Upper lobe of left lung (tissue), 6 donors: ENCODE measurements around the gene TFB2M. TPM values are rescaled to one million over a fixed set of nuclear protein-coding genes. Genes with fewer than 3 reads are reported as not detected.
A peak's percentile ranks its signal among the peaks of the same experiment; 100 is the strongest.
"Not testable (repeated sequence)": the region's sequence is repeated elsewhere in the genome, so short reads cannot be mapped to it uniquely, and the experiment has no call there.

Experiments used
- ATAC-seq, 2 donors: fragments of 200-7000 bp; cut with Tn5 transposase; one replicate each; pipeline ENCODE4 v1.9.1; 2022; ENCODE audit warnings: mild to moderate bottlenecking in 2 of 2, moderate library complexity in 2 of 2; ENCODE audit not compliant: low FRiP score in 2 of 2
- DNase-seq, 2 donors: peaks; one replicate each; pipeline ENCODE4 v3.0.0-alpha.2; 2019 to 2020
- H3K27ac ChIP-seq, 4 donors: fragments of 200-600 bp; sonication (generic); one replicate each; pipeline ENCODE4 v1.5.1; 2016 to 2019
- H3K27me3 ChIP-seq, 4 donors: fragments of 200-600 bp; sonication (generic); one replicate each; pipeline ENCODE4 v1.5.1; 2017 to 2019
- H3K36me3 ChIP-seq, 4 donors: fragments of 200-600 bp; sonication (generic); one replicate each; pipeline ENCODE4 v1.5.1; 2016 to 2019
- H3K4me1 ChIP-seq, 4 donors: fragments of 200-600 bp; sonication (generic); one replicate each; pipeline ENCODE4 v1.5.1; 2018 to 2019
- H3K4me3 ChIP-seq, 4 donors: fragments of 200-600 bp; sonication (generic); one replicate each; pipeline ENCODE4 v1.5.1; 2017 to 2019; ENCODE audit warnings: mild to moderate bottlenecking in 2 of 4, moderate library complexity in 1 of 4
- H3K9me3 ChIP-seq, 4 donors: fragments of 200-600 bp; sonication (generic); one replicate each; pipeline ENCODE4 v1.5.1; 2018 to 2019
- EP300 ChIP-seq, 4 donors: sonication (generic); formaldehyde crosslinking; IDR thresholded peaks; one replicate each; pipeline ENCODE4 v1.5.1; 2017; ENCODE audit warnings: antibody characterized with exemption in 4 of 4, control low read depth in 2 of 4
- POLR2A ChIP-seq, 4 donors: fragments of 450-650 bp; IDR thresholded peaks; one replicate each; pipeline ENCODE4 v1.5.1; 2016 to 2017; ENCODE audit warnings: antibody characterized with exemption in 4 of 4, mild to moderate bottlenecking in 2 of 4
- POLR2AphosphoS5 ChIP-seq, 2 donors: sonication (generic); formaldehyde crosslinking; IDR thresholded peaks; one replicate each; pipeline ENCODE4 v1.5.1; 2017; ENCODE audit warnings: antibody characterized with exemption in 2 of 2
- WGBS, 2 donors: methylation state at CpG; one replicate each; pipeline ENCODE4 v1.1.5; 2017 to 2018; 5-methylcytosine and 5-hydroxymethylcytosine counted together
- total RNA-seq, 6 donors: library from RNA; depleted of rRNA in 4 of 6; stranded (reverse); fragments of >200 nt in 4 of 6; gene quantifications; one replicate each; pipeline versions ENCODE4 v1.1.0 to v1.2.1, GENCODE V29; 2016 to 2021
- TF ChIP-seq, protein P1 (sequence below), 6 experiments: fragments of 450-650 bp in 4 of 6; fragments of 200-600 bp in 2 of 6; sonication (generic) in 2 of 6; IDR thresholded peaks; one replicate each; pipeline ENCODE4 v1.5.1; 2016 to 2019; ENCODE audit warnings: antibody characterized with exemption in 6 of 6
- donor health status: DM: no; HTN: no; CAD: no; lungs with moderate emphysema.
- donor health status: DM: no; HTN: yes; CAD: no; lungs with severe emphysema.

The TFB2M gene
- total RNA-seq, 6 donors from 2014 or later, result 2.0 to 12.0 (median 9.7) TPM

DNA sequence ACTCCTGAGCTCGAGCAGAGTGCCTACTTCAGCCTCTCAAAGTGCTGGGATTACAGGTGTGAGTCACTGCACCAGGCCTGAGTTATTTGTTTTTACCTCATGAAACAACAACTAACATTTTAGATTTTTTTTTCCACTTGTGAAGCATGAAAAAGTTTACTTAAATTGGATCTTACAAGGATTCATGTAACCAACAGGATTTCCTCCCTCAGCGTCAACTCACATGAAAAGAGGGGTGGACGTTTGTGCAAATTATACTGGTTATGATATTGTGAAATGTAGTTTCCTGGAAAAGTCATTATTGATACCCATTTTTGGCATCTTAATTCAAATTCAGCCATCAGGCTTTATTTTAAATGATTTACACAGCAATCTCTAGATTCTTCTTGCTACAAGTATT, 6.7 kb upstream of the TFB2M start:
- H3K9me3 ChIP-seq, result no peaks in the 10 kb centered on the region
- TF ChIP-seq EP300 (IDR thresholded peaks at IDR 0.05) (no peak), POLR2AphosphoS5 (IDR thresholded peaks at IDR 0.05) (no peak)
- TF ChIP-seq, protein P1, sequence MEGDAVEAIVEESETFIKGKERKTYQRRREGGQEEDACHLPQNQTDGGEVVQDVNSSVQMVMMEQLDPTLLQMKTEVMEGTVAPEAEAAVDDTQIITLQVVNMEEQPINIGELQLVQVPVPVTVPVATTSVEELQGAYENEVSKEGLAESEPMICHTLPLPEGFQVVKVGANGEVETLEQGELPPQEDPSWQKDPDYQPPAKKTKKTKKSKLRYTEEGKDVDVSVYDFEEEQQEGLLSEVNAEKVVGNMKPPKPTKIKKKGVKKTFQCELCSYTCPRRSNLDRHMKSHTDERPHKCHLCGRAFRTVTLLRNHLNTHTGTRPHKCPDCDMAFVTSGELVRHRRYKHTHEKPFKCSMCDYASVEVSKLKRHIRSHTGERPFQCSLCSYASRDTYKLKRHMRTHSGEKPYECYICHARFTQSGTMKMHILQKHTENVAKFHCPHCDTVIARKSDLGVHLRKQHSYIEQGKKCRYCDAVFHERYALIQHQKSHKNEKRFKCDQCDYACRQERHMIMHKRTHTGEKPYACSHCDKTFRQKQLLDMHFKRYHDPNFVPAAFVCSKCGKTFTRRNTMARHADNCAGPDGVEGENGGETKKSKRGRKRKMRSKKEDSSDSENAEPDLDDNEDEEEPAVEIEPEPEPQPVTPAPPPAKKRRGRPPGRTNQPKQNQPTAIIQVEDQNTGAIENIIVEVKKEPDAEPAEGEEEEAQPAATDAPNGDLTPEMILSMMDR (IDR thresholded peaks at IDR 0.05), result no peak
- 29 to 47% methylated on average over 3 of the region's 3 CpGs for WGBS, 2 donors
- DNase-seq (no peak), ATAC-seq (no peak)
- peak overlapping the region; percentile 18 to 81 (median 44) for H3K27ac ChIP-seq
- no peaks in the 10 kb centered on the region for H3K36me3 ChIP-seq
- peaks cover 35 to 69% (median 50%) of the 10 kb centered on the region in 4 donors for H3K4me1 ChIP-seq
- no peaks in the 10 kb centered on the region for H3K27me3 ChIP-seq
- H3K4me3 ChIP-seq, result no peak overlapping the region

DNA sequence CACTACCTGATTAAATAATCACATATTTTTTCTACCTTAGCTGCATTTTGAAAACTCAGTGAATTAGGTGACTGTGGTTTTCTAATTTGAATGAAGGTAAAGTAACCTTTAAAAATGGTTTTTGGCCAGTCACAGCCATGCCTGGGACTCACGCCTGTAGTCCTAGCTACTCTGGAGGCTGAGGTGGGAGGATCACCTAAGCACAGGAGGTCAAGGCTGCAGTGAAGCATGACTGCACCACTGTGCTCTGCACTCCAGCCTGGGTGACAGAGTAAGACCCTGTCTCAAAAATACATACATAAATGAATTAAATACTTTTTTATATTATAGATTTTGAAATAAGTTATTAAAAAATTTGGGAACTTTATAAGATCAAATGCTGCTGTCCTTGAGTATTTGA, 5.9 kb upstream of the TFB2M start:
- TF ChIP-seq POLR2AphosphoS5 (IDR thresholded peaks at IDR 0.05) (no peak), EP300 (IDR thresholded peaks at IDR 0.05) (no peak), POLR2A (IDR thresholded peaks at IDR 0.05) (no peak)
- TF ChIP-seq, protein P1 (IDR thresholded peaks at IDR 0.05), result no peak
- no peaks in the 10 kb centered on the region for H3K27me3 ChIP-seq
- WGBS, 2 donors, result 84 to 89% methylated on average over 1 of the region's 1 CpG
- DNase-seq (no peak), ATAC-seq (no peak)
- peaks cover 35 to 70% (median 55%) of the 10 kb centered on the region in 4 donors for H3K4me1 ChIP-seq
- no peak overlapping the region for H3K4me3 ChIP-seq
- no peaks in the 10 kb centered on the region for H3K9me3 ChIP-seq
- H3K36me3 ChIP-seq, result no peaks in the 10 kb centered on the region
- peak overlapping the region in 3 of 4 donors; percentile 77 to 81 (median 79) for H3K27ac ChIP-seq

DNA sequence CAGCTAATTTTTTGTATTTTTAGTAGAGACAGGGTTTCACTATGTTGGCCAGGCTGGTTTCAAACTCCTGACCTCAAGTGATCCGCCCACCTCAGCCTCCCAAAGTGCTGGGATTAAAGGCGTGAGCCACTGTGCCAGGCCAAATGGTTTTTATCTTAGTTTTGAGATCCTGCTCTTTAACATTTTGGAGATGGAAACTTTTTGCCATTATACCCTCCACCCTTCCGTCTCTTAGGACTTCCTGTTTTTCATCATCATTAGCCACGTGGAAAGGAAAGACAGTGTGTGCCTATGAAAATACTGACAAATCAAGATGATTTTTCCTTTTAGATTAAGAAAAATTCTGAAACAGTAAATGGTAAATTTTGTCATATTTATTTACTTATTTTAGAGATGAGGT, 5.2 kb upstream of the TFB2M start:
- WGBS, 2 donors, result 46 to 60% methylated on average over 4 of the region's 4 CpGs
- Histone ChIP-seq H3K27ac (peak overlapping the region; percentile 65 to 81 (median 78)), H3K4me1 (peaks cover 35 to 69% (median 55%) of the 10 kb centered on the region in 4 donors)
- TF ChIP-seq POLR2A (IDR thresholded peaks at IDR 0.05), result peak in 1 of 4 donors; percentile 17
- DNase-seq, H3K9me3 ChIP-seq, H3K36me3 ChIP-seq, ATAC-seq, H3K27me3 ChIP-seq, H3K4me3 ChIP-seq: not testable (repeated sequence)

DNA sequence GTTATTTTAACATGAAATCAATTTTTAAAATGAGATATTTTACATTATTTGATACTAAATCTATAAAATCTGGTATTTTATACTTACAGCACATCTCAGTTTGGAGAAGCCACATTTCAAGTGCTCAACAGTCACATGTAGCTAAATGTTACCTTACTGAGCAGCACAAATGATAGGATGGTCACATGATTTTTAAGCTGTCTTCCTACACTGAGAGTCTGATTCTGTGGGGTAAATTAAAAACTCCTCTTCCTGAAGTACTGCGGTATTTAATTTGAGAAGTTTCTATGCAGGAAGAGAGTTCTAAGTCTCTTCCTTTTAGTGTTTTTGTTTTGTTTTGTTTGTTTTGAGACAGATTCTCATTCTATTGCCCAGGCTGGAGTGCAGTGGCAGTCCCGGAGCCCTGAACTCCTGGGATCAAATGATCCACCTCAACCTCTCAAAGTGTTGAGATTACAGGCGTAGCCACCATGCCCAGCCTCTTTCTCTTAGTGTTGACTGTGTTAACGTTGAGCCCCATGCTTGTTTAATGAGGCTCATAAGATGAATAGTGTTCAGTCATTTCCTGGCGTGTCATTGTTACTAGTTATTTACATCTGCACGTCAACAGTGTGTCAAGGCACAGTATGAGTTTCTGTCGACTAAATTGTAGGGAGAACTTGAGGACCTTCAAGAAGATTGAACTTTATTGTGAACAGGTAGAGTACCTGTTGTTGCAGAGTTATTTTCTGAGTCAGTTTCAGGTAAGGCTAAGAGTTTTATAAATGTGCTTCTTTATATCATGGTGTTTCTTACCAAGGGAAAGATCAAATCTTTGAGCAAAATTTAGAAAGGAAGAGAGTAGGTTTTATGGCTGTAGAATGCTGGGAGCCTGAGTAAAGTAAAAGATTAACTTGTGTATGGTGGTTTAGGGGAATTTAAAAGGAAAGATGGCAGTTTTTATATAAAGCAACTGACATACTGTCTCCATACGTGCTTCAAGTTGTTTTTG, 3.5 kb upstream of the TFB2M start:
- peak in 1 of 2 donors; percentile 60 for TF ChIP-seq POLR2AphosphoS5 (IDR thresholded peaks at IDR 0.05)
- TF ChIP-seq, protein P1 (IDR thresholded peaks at IDR 0.05), result no peak
- TF ChIP-seq EP300 (IDR thresholded peaks at IDR 0.05), result peak in 2 of 4 donors; percentile 14 to 38
- TF ChIP-seq POLR2A (IDR thresholded peaks at IDR 0.05), result peak in 1 of 4 donors; percentile 30
- Histone ChIP-seq H3K27ac (peak overlapping the region; percentile 65 to 81 (median 78)), H3K9me3 (no peaks in the 10 kb centered on the region), H3K4me1 (peaks cover 46 to 80% (median 64%) of the 10 kb centered on the region in 4 donors), H3K4me3 (peak overlapping the region in 2 of 4 donors; percentile 2 to 17), H3K27me3 (no peaks in the 10 kb centered on the region), H3K36me3 (no peaks in the 10 kb centered on the region)
- ATAC-seq, result no peak
- DNase-seq, result no peak
- WGBS, 2 donors, result 31 to 38% methylated on average over 8 of the region's 8 CpGs

DNA sequence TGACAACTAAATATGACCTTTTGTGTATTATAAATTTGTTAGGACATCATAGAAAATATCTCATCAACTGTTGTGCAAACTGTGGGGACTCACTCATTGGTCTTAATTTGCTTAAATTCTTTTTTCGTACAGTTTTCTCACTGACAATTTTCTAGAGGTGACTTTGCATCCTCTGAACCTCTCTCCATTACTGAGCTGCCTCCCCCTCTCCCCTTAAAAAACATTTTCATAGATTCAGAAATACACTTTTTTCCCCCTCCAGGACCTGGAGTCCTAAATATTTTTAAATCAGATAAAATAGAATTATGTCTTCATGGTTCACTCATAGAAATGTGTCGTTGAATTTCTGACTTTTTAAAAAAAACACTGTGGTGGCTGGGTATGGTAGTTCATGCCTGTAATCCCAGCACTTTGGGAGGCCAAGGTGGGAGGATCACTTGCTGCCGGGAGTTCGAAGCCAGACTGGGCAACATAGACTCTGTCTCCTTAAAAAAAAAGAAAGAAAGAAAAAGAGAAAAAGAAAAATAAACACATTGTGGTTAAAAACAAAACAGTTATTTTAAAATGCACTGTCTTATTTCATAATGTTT, 1.7 kb upstream of the TFB2M start:
- Histone ChIP-seq H3K27me3 (no peaks in the 10 kb centered on the region), H3K9me3 (no peaks in the 10 kb centered on the region), H3K4me3 (peak overlapping the region in 3 of 4 donors; percentile 89 to 96 (median 95)), H3K36me3 (peaks cover 0 to 5% (median 4%) of the 10 kb centered on the region in 4 donors), H3K27ac (peak overlapping the region; percentile 95 to 99 (median 97)), H3K4me1 (peaks cover 48 to 79% (median 62%) of the 10 kb centered on the region in 4 donors)
- ATAC-seq, result no peak
- no peak for DNase-seq
- no peak for TF ChIP-seq POLR2A (IDR thresholded peaks at IDR 0.05)
- TF ChIP-seq POLR2AphosphoS5 (IDR thresholded peaks at IDR 0.05), result no peak
- TF ChIP-seq, protein P1 (IDR thresholded peaks at IDR 0.05), result no peak
- no peak for TF ChIP-seq EP300 (IDR thresholded peaks at IDR 0.05)
- WGBS, 2 donors, result 48 to 56% methylated on average over 4 of the region's 4 CpGs
